ENCODE results near the gene RDH13.
"Not testable (repeated sequence)": the region's sequence is repeated elsewhere in the genome, so short reads cannot be mapped to it uniquely, and the experiment has no call there.

- TF ChIP-seq CTCF, POLR2A, EP300 (IDR thresholded peaks at IDR 0.05): not testable (repeated sequence)
These were observed 2.6 kb upstream of the RDH13 start for GRCh38 chr19:55065516-55065915.

Data from ovary (tissue), 3 donors.